ENCODE results near the gene CLEC18A. TPM values are rescaled to one million over a fixed set of nuclear protein-coding genes. Genes with fewer than 3 reads are reported as not detected.

CLEC18A gene
- total RNA-seq, 2 experiments from 2014 or later, result 0.17 to 0.19 TPM

- Mint-ChIP-seq H3K4me1 (ENCODE audit: low read depth) (no peaks in the 10 kb centered on the region), H3K4me3 (no peak overlapping the region), H3K9me3 (no peaks in the 10 kb centered on the region), H3K36me3 (ENCODE audit: low read depth) (peaks cover 8% of the 10 kb centered on the region), H3K27me3 (ENCODE audit: low read depth) (no peaks in the 10 kb centered on the region), H3K27ac (no peak overlapping the region)
- intact Hi-C loops (cut with micrococcal nuclease), result no loop called here
- DNase-seq, result no peak
- CTCF ChIA-PET, result interaction anchor here (0.6 to 1.8 kb wide), 2 partner anchors 9 to 10 kb away, joined by 4 to 7 read pairs; no protein-coding TSS in a partner anchor
Observed at GRCh38 chr16:69921127-69921526, 30.0 kb upstream of the CLEC18A start.

- CTCF ChIA-PET, result interaction anchor here (0.6 kb wide), 1 partner anchor 491 kb away, joined by 3 read pairs; no protein-coding TSS in a partner anchor
Observed at GRCh38 chr16:69922200-69922599, 28.9 kb upstream of the CLEC18A start.

GRCh38 chr16:69924041-69924775 lies 26.9 kb upstream of the CLEC18A start:
- Mint-ChIP-seq H3K27ac (no peak overlapping the region), H3K4me1 (ENCODE audit: low read depth) (no peaks in the 10 kb centered on the region), H3K36me3 (ENCODE audit: low read depth) (no peaks in the 10 kb centered on the region), H3K4me3 (no peak overlapping the region), H3K9me3 (no peaks in the 10 kb centered on the region), H3K27me3 (ENCODE audit: low read depth) (no peaks in the 10 kb centered on the region)
- CTCF ChIA-PET, result interaction anchor here (0.7 kb wide), 1 partner anchor 57 kb away, joined by 3 read pairs; no protein-coding TSS in a partner anchor
- intact Hi-C loops (cut with micrococcal nuclease), result no loop called here
- DNase-seq, result no peak

More at GRCh38 chr16:69922200-69922599, 28.9 kb upstream of the CLEC18A start:
- intact Hi-C loops (cut with micrococcal nuclease), result no loop called here
- Mint-ChIP-seq H3K27me3 (ENCODE audit: low read depth) (no peaks in the 10 kb centered on the region), H3K4me3 (no peak overlapping the region), H3K36me3 (ENCODE audit: low read depth) (peaks cover 8% of the 10 kb centered on the region), H3K9me3 (no peaks in the 10 kb centered on the region), H3K27ac (no peak overlapping the region), H3K4me1 (ENCODE audit: low read depth) (no peaks in the 10 kb centered on the region)
- DNase-seq, result no peak

GRCh38 chr16:69924777-69925191 lies 26.4 kb upstream of the CLEC18A start:
- intact Hi-C loops (cut with micrococcal nuclease), result no loop called here
- no peaks in the 10 kb centered on the region for H3K27me3 Mint-ChIP-seq (ENCODE audit: low read depth)
- no peak overlapping the region for H3K27ac Mint-ChIP-seq
- no peaks in the 10 kb centered on the region for H3K4me1 Mint-ChIP-seq (ENCODE audit: low read depth)
- H3K4me3 Mint-ChIP-seq, result no peak overlapping the region
- no peaks in the 10 kb centered on the region for H3K9me3 Mint-ChIP-seq
- DNase-seq, result no peak
- H3K36me3 Mint-ChIP-seq (ENCODE audit: low read depth), result no peaks in the 10 kb centered on the region
- CTCF ChIA-PET, result no interaction called here

GRCh38 chr16:69925311-69925710 lies 25.8 kb upstream of the CLEC18A start:
- no peaks in the 10 kb centered on the region for H3K36me3 Mint-ChIP-seq (ENCODE audit: low read depth)
- no peaks in the 10 kb centered on the region for H3K9me3 Mint-ChIP-seq
- H3K4me1 Mint-ChIP-seq (ENCODE audit: low read depth), result no peaks in the 10 kb centered on the region
- DNase-seq, result no peak
- H3K27ac Mint-ChIP-seq, result peak overlapping the region; percentile 10
- CTCF ChIA-PET, result no interaction called here
- H3K4me3 Mint-ChIP-seq, result no peak overlapping the region
- intact Hi-C loops (cut with micrococcal nuclease), result no loop called here
- no peaks in the 10 kb centered on the region for H3K27me3 Mint-ChIP-seq (ENCODE audit: low read depth)

GRCh38 chr16:69926241-69926640 lies 24.9 kb upstream of the CLEC18A start:
- no peak overlapping the region for H3K4me3 Mint-ChIP-seq
- H3K36me3 Mint-ChIP-seq (ENCODE audit: low read depth), result no peaks in the 10 kb centered on the region
- CTCF ChIA-PET, result interaction anchor here (0.6 to 1.0 kb wide), 2 partner anchors 20 to 620 kb away, joined by 3 to 5 read pairs; no protein-coding TSS in a partner anchor
- H3K9me3 Mint-ChIP-seq, result no peaks in the 10 kb centered on the region
- DNase-seq, result no peak
- no peak overlapping the region for H3K27ac Mint-ChIP-seq
- H3K4me1 Mint-ChIP-seq (ENCODE audit: low read depth), result no peaks in the 10 kb centered on the region
- H3K27me3 Mint-ChIP-seq (ENCODE audit: low read depth), result no peaks in the 10 kb centered on the region
- intact Hi-C loops (cut with micrococcal nuclease), result no loop called here

GRCh38 chr16:69927056-69927757 lies 23.9 kb upstream of the CLEC18A start:
- CTCF ChIA-PET, result interaction anchor here (1.0 to 1.4 kb wide), 2 partner anchors 21 to 135 kb away, joined by 3 to 4 read pairs; no protein-coding TSS in a partner anchor
- no peaks in the 10 kb centered on the region for H3K27me3 Mint-ChIP-seq (ENCODE audit: low read depth)
- H3K9me3 Mint-ChIP-seq, result no peaks in the 10 kb centered on the region
- H3K4me1 Mint-ChIP-seq (ENCODE audit: low read depth), result no peaks in the 10 kb centered on the region
- no peak overlapping the region for H3K27ac Mint-ChIP-seq
- intact Hi-C loops (cut with micrococcal nuclease), result no loop called here
- H3K36me3 Mint-ChIP-seq (ENCODE audit: low read depth), result peaks cover 2% of the 10 kb centered on the region
- no peak for DNase-seq
- H3K4me3 Mint-ChIP-seq, result no peak overlapping the region

- intact Hi-C loops (cut with micrococcal nuclease), result no loop called here
- no peaks in the 10 kb centered on the region for H3K27me3 Mint-ChIP-seq (ENCODE audit: low read depth)
- H3K4me3 Mint-ChIP-seq, result no peak overlapping the region
- CTCF ChIA-PET, result interaction anchor here (1.0 to 3.7 kb wide), 7 partner anchors 9 to 137 kb away, joined by 3 to 19 read pairs (median 5); no protein-coding TSS in a partner anchor
- peaks cover 4% of the 10 kb centered on the region for H3K36me3 Mint-ChIP-seq (ENCODE audit: low read depth)
- no peak for DNase-seq
- H3K27ac Mint-ChIP-seq, result no peak overlapping the region
- no peaks in the 10 kb centered on the region for H3K9me3 Mint-ChIP-seq
- H3K4me1 Mint-ChIP-seq (ENCODE audit: low read depth), result no peaks in the 10 kb centered on the region
Observed at GRCh38 chr16:69928856-69929400, 22.2 kb upstream of the CLEC18A start.

GRCh38 chr16:69929480-69929879 lies 21.7 kb upstream of the CLEC18A start:
- H3K9me3 Mint-ChIP-seq, result no peaks in the 10 kb centered on the region

GRCh38 chr16:69930117-69930776 lies 20.9 kb upstream of the CLEC18A start:
- intact Hi-C loops (cut with micrococcal nuclease), result loop anchor here (1.0 to 2.0 kb wide), 3 partner anchors 134 to 533 kb away; no protein-coding TSS in a partner anchor

More at GRCh38 chr16:69929480-69929879, 21.7 kb upstream of the CLEC18A start:
- H3K27ac Mint-ChIP-seq, result no peak overlapping the region
- intact Hi-C loops (cut with micrococcal nuclease), result no loop called here
- CTCF ChIA-PET, result interaction anchor here (0.6 to 3.7 kb wide), 17 partner anchors 10 to 267 kb away, joined by 3 to 22 read pairs (median 5); no protein-coding TSS in a partner anchor
- DNase-seq, result no peak
- H3K36me3 Mint-ChIP-seq (ENCODE audit: low read depth), result peaks cover 4% of the 10 kb centered on the region
- no peaks in the 10 kb centered on the region for H3K27me3 Mint-ChIP-seq (ENCODE audit: low read depth)
- no peaks in the 10 kb centered on the region for H3K4me1 Mint-ChIP-seq (ENCODE audit: low read depth)
- no peak overlapping the region for H3K4me3 Mint-ChIP-seq

GRCh38 chr16:69931631-69932030 lies 19.5 kb upstream of the CLEC18A start:
- H3K27ac Mint-ChIP-seq, result no peak overlapping the region

More at GRCh38 chr16:69930117-69930776, 20.9 kb upstream of the CLEC18A start:
- H3K4me3 Mint-ChIP-seq, result no peak overlapping the region
- CTCF ChIA-PET, result interaction anchor here (0.5 to 3.7 kb wide), 36 partner anchors 9 to 1791 kb away, joined by 3 to 22 read pairs (median 4); partner anchors contain the start of genes COG4, NOB1 and SF3B3
- H3K27ac Mint-ChIP-seq, result no peak overlapping the region
- H3K36me3 Mint-ChIP-seq (ENCODE audit: low read depth), result peaks cover 4% of the 10 kb centered on the region
- H3K4me1 Mint-ChIP-seq (ENCODE audit: low read depth), result no peaks in the 10 kb centered on the region
- H3K27me3 Mint-ChIP-seq (ENCODE audit: low read depth), result no peaks in the 10 kb centered on the region
- DNase-seq, result peak; percentile 59
- no peaks in the 10 kb centered on the region for H3K9me3 Mint-ChIP-seq

More at GRCh38 chr16:69931631-69932030, 19.5 kb upstream of the CLEC18A start:
- no peaks in the 10 kb centered on the region for H3K9me3 Mint-ChIP-seq
- DNase-seq, result no peak
- H3K36me3 Mint-ChIP-seq (ENCODE audit: low read depth), result peaks cover 8% of the 10 kb centered on the region
- H3K4me3 Mint-ChIP-seq, result no peak overlapping the region
- intact Hi-C loops (cut with micrococcal nuclease), result loop anchor here (2.0 kb wide), 2 partner anchors 223 to 535 kb away; no protein-coding TSS in a partner anchor
- CTCF ChIA-PET, result interaction anchor here (0.5 to 3.7 kb wide), 4 partner anchors 11 to 275 kb away, joined by 4 to 19 read pairs (median 7); no protein-coding TSS in a partner anchor
- H3K4me1 Mint-ChIP-seq (ENCODE audit: low read depth), result no peaks in the 10 kb centered on the region
- H3K27me3 Mint-ChIP-seq (ENCODE audit: low read depth), result no peaks in the 10 kb centered on the region
